AG09309 (cell line): ENCODE data around the gene PPFIA4.

Experiments used
- DNase-seq: peaks from one replicate; pipeline ENCODE4 v3.0.0-alpha.2; 2010; ENCODE audit warnings: low read depth
- H3K4me3 ChIP-seq: 2 replicates; pipeline ENCODE4 v1.5.1; 2011; ENCODE audit warnings: mild to moderate bottlenecking, low read depth, low read length, moderate library complexity; ENCODE audit not compliant: control insufficient read depth
- TF ChIP-seq, protein P1 (sequence below): IDR thresholded peaks from 2 replicates; pipeline ENCODE4 v1.5.1; 2011; ENCODE audit warnings: mild to moderate bottlenecking, low read depth, low read length, inconsistent platforms; ENCODE audit not compliant: insufficient read depth, control insufficient read depth; ENCODE audit errors: missing control alignments

PPFIA4 gene

DNA sequence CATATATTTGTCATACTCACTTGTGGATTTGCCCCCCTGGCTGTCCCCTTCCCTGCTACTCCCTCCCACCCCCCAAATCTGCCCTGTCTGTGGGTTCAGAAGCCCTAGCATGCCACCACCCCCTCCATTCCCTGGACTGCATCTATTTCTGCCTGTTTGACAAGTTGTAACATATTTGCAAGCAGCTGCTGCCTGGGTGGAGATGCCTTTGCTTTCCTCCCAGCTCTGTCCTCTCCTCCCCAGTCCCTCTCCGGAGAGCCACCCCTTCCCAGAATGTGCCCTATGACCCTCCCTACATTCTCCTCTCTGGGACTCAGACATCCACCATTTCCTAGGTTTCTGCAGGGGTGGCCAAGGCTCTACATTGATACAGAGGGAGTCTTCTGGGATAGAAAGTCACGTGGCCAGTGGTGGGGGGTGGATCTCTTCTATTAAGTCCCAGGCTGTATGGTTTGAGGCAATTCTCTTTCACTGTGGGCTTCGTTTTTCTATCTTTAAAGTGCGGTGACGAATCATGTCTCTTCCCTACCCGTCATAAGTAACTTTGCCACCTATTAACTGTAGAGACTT lies 65.6 kb downstream of the PPFIA4 start:
- H3K4me3 ChIP-seq = no peak overlapping the region
- DNase-seq = no peak
- TF ChIP-seq, protein P1, sequence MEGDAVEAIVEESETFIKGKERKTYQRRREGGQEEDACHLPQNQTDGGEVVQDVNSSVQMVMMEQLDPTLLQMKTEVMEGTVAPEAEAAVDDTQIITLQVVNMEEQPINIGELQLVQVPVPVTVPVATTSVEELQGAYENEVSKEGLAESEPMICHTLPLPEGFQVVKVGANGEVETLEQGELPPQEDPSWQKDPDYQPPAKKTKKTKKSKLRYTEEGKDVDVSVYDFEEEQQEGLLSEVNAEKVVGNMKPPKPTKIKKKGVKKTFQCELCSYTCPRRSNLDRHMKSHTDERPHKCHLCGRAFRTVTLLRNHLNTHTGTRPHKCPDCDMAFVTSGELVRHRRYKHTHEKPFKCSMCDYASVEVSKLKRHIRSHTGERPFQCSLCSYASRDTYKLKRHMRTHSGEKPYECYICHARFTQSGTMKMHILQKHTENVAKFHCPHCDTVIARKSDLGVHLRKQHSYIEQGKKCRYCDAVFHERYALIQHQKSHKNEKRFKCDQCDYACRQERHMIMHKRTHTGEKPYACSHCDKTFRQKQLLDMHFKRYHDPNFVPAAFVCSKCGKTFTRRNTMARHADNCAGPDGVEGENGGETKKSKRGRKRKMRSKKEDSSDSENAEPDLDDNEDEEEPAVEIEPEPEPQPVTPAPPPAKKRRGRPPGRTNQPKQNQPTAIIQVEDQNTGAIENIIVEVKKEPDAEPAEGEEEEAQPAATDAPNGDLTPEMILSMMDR = no peak

DNA sequence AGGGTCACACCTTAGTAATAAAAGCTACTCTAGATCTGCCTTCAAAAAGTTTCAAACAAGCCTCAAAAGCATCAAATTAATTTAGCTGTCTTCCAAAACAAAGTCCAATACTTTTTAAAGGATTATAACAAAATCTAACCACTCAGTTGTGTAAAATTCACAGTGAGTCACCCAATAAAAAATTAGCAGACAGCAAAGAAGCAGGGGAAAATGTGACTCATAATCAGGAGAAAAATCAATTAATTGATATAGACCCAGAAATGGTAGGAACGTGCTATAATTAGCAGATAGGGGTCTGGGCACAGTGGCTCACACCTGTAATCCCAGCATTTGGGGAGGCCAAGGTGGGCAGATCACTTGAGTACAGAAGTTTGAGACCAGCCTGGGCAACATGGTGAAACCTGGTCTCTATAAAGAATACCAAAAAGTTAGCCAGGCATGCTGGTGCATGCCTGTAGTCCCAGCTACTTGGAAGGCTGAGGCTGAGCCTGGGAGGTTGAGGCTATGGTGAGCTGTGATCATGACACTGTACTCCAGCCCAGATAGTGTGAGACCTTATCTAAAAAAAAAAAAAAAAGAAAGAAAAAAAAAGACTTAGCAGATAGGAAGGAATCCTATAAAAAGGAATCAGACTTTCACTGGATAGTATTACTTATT lies 67.6 kb downstream of the PPFIA4 start:
- TF ChIP-seq, protein P1 = no peak
- peak; percentile 31 for DNase-seq
- H3K4me3 ChIP-seq = no peak overlapping the region

DNA sequence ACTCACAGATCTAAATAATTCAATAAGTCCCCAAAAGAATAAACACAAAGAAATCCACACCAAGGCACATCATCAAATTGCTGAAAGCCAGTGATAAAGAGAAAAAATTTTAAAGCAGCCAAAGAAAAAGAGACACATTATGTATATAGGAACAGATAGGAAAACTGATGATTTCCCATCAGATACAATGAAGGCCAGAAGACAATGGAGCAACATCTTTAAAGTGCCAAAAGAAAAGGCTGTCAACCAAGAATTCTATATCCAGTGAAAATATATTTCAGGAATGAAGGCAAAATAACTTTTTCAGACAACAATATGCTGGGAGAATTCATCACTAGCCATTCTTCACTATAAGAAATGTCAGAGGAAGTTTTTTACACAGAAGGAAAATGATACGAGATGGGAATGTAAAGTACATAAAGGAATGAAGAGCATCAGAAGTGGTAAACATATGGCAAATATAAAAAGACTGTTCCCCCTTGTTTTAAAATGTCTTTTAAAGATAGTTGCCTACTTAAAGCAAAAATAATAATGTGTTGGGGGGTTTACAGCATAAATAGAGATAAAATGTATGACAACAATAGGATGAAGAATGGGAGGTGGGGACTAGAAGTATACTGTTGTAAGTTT lies 68.9 kb downstream of the PPFIA4 start:
- no peak overlapping the region for H3K4me3 ChIP-seq
- TF ChIP-seq, protein P1 = no peak
- no peak for DNase-seq

DNA sequence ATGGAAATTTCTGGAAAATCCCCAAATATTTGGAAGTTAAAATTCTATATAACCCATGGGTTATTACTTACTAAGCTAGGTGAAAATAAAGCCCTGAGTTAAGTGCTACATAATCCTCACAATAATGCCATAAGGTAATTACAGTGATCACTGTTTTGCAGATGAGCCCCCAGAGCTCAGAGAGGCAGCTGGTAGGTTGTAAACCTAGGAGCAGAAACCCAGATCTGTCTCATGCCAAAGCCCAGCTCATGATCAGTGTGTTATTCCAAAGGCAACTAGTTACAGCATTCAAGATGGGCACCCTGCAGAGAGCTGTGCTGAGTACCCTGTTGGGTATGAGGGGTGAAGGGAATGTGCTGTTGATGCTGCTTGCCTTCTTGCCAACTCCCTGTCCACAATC lies 70.3 kb downstream of the PPFIA4 start:
- H3K4me3 ChIP-seq = no peak overlapping the region
- TF ChIP-seq, protein P1 = no peak
- no peak for DNase-seq

DNA sequence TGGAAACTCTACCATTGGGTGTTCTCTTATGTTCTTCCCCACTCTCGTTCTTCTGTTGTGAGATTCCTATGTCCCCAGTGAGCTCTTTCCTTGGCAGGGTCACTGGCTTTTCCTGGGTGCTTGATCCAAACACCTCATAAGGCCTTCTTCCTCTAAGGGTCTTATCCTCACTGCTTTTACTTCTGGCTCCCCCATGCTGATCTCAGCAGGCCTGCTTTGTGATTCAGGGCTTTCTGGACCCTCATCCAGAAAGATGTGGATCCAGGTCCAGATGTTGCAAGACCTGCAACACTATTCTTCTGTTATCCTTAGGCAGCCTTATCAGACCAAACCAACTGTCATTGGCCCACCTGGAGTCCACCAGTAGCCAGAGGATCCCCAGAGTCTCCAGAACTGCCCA lies 70.7 kb downstream of the PPFIA4 start:
- H3K4me3 ChIP-seq = no peak overlapping the region
- TF ChIP-seq, protein P1 = no peak
- no peak for DNase-seq

DNA sequence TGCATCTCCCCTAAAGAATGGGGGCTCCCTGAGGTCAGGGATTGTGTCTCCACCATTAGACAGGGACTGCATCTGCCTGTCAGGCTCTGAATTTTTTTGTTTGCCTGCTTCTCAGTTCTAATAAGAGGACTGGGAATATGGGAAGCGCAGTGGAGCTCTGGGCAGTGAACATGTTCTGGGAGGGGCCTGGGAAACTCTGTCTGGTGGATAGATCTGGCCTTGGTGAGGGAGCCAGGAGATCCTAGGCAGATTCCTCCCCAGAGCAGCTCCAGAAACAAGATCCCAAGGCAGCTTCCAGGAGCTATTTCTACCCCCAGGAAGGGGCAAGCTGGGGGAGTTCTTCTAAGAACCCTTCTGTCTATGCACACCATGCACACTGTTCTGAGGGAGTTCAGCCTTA lies 72.2 kb downstream of the PPFIA4 start:
- TF ChIP-seq, protein P1 = no peak
- no peak overlapping the region for H3K4me3 ChIP-seq
- DNase-seq = no peak
